GM23338 (cell line): Measurements from ENCODE around the gene AKNA. TPM values are rescaled to one million over a fixed set of nuclear protein-coding genes. Genes with fewer than 3 reads are reported as not detected.

Experiments
- ATAC-seq: fragments of 200-7000 bp; cut with Tn5 transposase; 3 replicates; pipeline ENCODE4 v1.9.1; 2020
- DNase-seq: peaks from one replicate; pipeline ENCODE4 v3.0.0-alpha.2; 2015; ENCODE audit warnings: low spot score
- H2AFZ ChIP-seq: fragments of 200-600 bp; sonication (generic); 2 replicates; pipeline ENCODE4 v1.8.0; 2016; ENCODE audit warnings: antibody characterized with exemption, mild to moderate bottlenecking, moderate library complexity
- H3F3A ChIP-seq: fragments of 200-600 bp; sonication (generic); replicated peaks from 2 replicates; pipeline ENCODE4 v1.8.0; 2017; ENCODE audit warnings: antibody characterized with exemption, mixed run types, low read depth
- H3K27ac ChIP-seq: fragments of 200-600 bp; sonication (generic); 2 replicates; pipeline ENCODE4 v1.6.1; 2016; ENCODE audit warnings: low read depth
- H3K27me3 ChIP-seq: fragments of 200-600 bp; sonication (generic); 2 replicates; pipeline ENCODE4 v1.8.0; 2016; ENCODE audit warnings: mild to moderate bottlenecking, mixed run types, moderate library complexity; ENCODE audit not compliant: insufficient read depth
- H3K36me3 ChIP-seq: fragments of 200-600 bp; sonication (generic); 2 replicates; pipeline ENCODE4 v1.8.0; 2016; ENCODE audit warnings: mild to moderate bottlenecking; ENCODE audit not compliant: insufficient read depth
- H3K4me1 ChIP-seq: fragments of 200-600 bp; sonication (generic); 2 replicates; pipeline ENCODE4 v1.8.0; 2016; ENCODE audit warnings: mild to moderate bottlenecking, moderate library complexity; ENCODE audit not compliant: insufficient read depth
- H3K4me2 ChIP-seq: fragments of 200-600 bp; sonication (generic); 2 replicates; pipeline ENCODE4 v1.7.1; 2017; ENCODE audit warnings: mixed run types
- H3K4me3 ChIP-seq: fragments of 200-600 bp; sonication (generic); 2 replicates; pipeline ENCODE4 v1.6.1; 2016; ENCODE audit warnings: mixed run types
- H3K79me2 ChIP-seq: fragments of 200-600 bp; sonication (generic); replicated peaks from 2 replicates; pipeline ENCODE4 v1.8.0; 2017; ENCODE audit warnings: mild to moderate bottlenecking; ENCODE audit not compliant: insufficient read depth
- H3K9me2 ChIP-seq: fragments of 200-600 bp; sonication (generic); 2 replicates; pipeline ENCODE4 v1.8.0; 2017; ENCODE audit not compliant: insufficient read depth
- H4K20me1 ChIP-seq: fragments of 200-600 bp; sonication (generic); replicated peaks from 2 replicates; pipeline ENCODE4 v1.8.0; 2017; ENCODE audit warnings: mild to moderate bottlenecking; ENCODE audit not compliant: insufficient read depth
- H3K27ac Mint-ChIP-seq: 2 replicates; pipeline ENCODE4 v1.8.0; 2020; ENCODE audit warnings: inconsistent platforms, mild to moderate bottlenecking, moderate library complexity, mixed read lengths
- H3K27me3 Mint-ChIP-seq: 3 replicates; pipeline ENCODE4 v1.8.0; 2022; ENCODE audit warnings: low read depth, mild to moderate bottlenecking, moderate library complexity, mixed read lengths, inconsistent platforms; ENCODE audit not compliant: insufficient read depth, poor library complexity
- H3K36me3 Mint-ChIP-seq: 3 replicates; pipeline ENCODE4 v1.8.0; 2021; ENCODE audit warnings: low read depth, mild to moderate bottlenecking, inconsistent platforms, moderate library complexity, mixed read lengths
- H3K4me1 Mint-ChIP-seq: 3 replicates; pipeline ENCODE4 v1.8.0; 2020; ENCODE audit warnings: mild to moderate bottlenecking, inconsistent platforms, mixed read lengths
- H3K4me3 Mint-ChIP-seq: 3 replicates; pipeline ENCODE4 v1.8.0; 2021; ENCODE audit warnings: moderate library complexity, mild to moderate bottlenecking, inconsistent platforms, mixed read lengths
- H3K9me3 Mint-ChIP-seq: 3 replicates; pipeline ENCODE4 v1.8.0; 2020; ENCODE audit warnings: moderate library complexity, mild to moderate bottlenecking, inconsistent platforms, mixed read lengths
- CREB1 ChIP-seq: fragments of 250-450 bp; sonication (Bioruptor Pico); IDR thresholded peaks from 2 replicates; pipeline ENCODE4 v1.5.0; 2020; ENCODE audit warnings: low read depth, mild to moderate bottlenecking, moderate library complexity
- CTCF ChIP-seq, 2 experiments: fragments of 200-600 bp in 1 of 2; sonication (generic) in 1 of 2; conservative IDR thresholded peaks; 2 replicates each; pipeline versions ENCODE4 v1.5.1 to v1.6.1; 2016 to 2017; ENCODE audit warnings: antibody characterized with exemption in 2 of 2, low read depth in 2 of 2, mild to moderate bottlenecking in 2 of 2, moderate library complexity in 1 of 2
- ETS1 ChIP-seq: IDR thresholded peaks from 2 replicates; pipeline ENCODE4 v1.6.1; 2016; ENCODE audit warnings: antibody characterized with exemption
- EZH2 ChIP-seq: fragments of 200-600 bp; sonication (generic); IDR thresholded peaks from one replicate; pipeline ENCODE4 v1.8.0; 2017; ENCODE audit warnings: antibody characterized with exemption, mild to moderate bottlenecking, low read depth; ENCODE audit not compliant: unreplicated experiment
- EZH2phosphoT487 ChIP-seq: fragments of 200-600 bp; sonication (generic); IDR thresholded peaks from one replicate; pipeline ENCODE4 v1.8.1; 2018; ENCODE audit warnings: antibody characterized with exemption; ENCODE audit not compliant: unreplicated experiment
- NANOG ChIP-seq: IDR thresholded peaks from 2 replicates; pipeline ENCODE4 v1.6.1; 2016; ENCODE audit warnings: antibody characterized with exemption, borderline replicate concordance
- POLR2AphosphoS5 ChIP-seq: IDR thresholded peaks from 2 replicates; pipeline ENCODE4 v1.6.1; 2016; ENCODE audit warnings: antibody characterized with exemption, low read depth
- ZNF114 ChIP-seq: fragments of 250-450 bp; sonication (Bioruptor Pico); IDR thresholded peaks from 2 replicates; pipeline ENCODE4 v1.5.0; 2020; ENCODE audit warnings: mild to moderate bottlenecking, moderate library complexity
- ZNF331 ChIP-seq: fragments of 250-450 bp; sonication (Bioruptor Pico); IDR thresholded peaks from 2 replicates; pipeline ENCODE4 v1.5.0; 2020; ENCODE audit warnings: low read depth, mild to moderate bottlenecking, moderate library complexity
- polyA plus RNA-seq: library from polyadenylated mRNA; unstranded; fragments of >200 nt; fragmentation: Nextera tagmentation; extraction: Ambion mirVana; gene quantifications from 2 replicates; pipeline ENCODE4 v1.2.1, GENCODE V29; 2016
- total RNA-seq: library from RNA; depleted of rRNA; stranded (reverse); fragments of >200 nt; shearing (Covaris generic); gene quantifications from 2 replicates; pipeline ENCODE4 v1.2.3, GENCODE V29; 2014
- TF ChIP-seq, protein P1 (sequence below): fragments of 250-450 bp; sonication (Bioruptor Pico); IDR thresholded peaks from 2 replicates; pipeline ENCODE4 v1.5.0; 2020; ENCODE audit warnings: mild to moderate bottlenecking, moderate library complexity
- TF ChIP-seq, protein P2 (sequence below): IDR thresholded peaks from one replicate; pipeline ENCODE4 v1.6.1; 2018; ENCODE audit warnings: antibody characterized with exemption; ENCODE audit not compliant: unreplicated experiment

AKNA gene
- total and polyA plus RNA-seq, 2 experiments from 2014 or later: 9.0 to 28.1 TPM

GRCh38 chr9:114400772-114401171, 13.0 kb upstream of the AKNA start:
- H3F3A ChIP-seq: peaks cover 15% of the 10 kb centered on the region
- DNase-seq: no peak
- no peaks in the 10 kb centered on the region for H3K9me2 ChIP-seq
- peaks cover 13% of the 10 kb centered on the region; the same call in 1 of the 2 replicates for H3K4me1 ChIP-seq
- H3K4me2 ChIP-seq: no peak overlapping the region
- no peaks in the 10 kb centered on the region for H4K20me1 ChIP-seq
- H3K36me3 Mint-ChIP-seq: peaks cover 10% of the 10 kb centered on the region; the same call in 1 of the 3 replicates
- no peak for ATAC-seq
- no peaks in the 10 kb centered on the region for H3K27me3 ChIP-seq
- no peak overlapping the region; the same call in 2 of the 3 replicates for H3K4me3 Mint-ChIP-seq
- no peak overlapping the region for H3K27ac Mint-ChIP-seq
- H3K27me3 Mint-ChIP-seq: peaks cover 18% of the 10 kb centered on the region
- TF ChIP-seq, protein P1, sequence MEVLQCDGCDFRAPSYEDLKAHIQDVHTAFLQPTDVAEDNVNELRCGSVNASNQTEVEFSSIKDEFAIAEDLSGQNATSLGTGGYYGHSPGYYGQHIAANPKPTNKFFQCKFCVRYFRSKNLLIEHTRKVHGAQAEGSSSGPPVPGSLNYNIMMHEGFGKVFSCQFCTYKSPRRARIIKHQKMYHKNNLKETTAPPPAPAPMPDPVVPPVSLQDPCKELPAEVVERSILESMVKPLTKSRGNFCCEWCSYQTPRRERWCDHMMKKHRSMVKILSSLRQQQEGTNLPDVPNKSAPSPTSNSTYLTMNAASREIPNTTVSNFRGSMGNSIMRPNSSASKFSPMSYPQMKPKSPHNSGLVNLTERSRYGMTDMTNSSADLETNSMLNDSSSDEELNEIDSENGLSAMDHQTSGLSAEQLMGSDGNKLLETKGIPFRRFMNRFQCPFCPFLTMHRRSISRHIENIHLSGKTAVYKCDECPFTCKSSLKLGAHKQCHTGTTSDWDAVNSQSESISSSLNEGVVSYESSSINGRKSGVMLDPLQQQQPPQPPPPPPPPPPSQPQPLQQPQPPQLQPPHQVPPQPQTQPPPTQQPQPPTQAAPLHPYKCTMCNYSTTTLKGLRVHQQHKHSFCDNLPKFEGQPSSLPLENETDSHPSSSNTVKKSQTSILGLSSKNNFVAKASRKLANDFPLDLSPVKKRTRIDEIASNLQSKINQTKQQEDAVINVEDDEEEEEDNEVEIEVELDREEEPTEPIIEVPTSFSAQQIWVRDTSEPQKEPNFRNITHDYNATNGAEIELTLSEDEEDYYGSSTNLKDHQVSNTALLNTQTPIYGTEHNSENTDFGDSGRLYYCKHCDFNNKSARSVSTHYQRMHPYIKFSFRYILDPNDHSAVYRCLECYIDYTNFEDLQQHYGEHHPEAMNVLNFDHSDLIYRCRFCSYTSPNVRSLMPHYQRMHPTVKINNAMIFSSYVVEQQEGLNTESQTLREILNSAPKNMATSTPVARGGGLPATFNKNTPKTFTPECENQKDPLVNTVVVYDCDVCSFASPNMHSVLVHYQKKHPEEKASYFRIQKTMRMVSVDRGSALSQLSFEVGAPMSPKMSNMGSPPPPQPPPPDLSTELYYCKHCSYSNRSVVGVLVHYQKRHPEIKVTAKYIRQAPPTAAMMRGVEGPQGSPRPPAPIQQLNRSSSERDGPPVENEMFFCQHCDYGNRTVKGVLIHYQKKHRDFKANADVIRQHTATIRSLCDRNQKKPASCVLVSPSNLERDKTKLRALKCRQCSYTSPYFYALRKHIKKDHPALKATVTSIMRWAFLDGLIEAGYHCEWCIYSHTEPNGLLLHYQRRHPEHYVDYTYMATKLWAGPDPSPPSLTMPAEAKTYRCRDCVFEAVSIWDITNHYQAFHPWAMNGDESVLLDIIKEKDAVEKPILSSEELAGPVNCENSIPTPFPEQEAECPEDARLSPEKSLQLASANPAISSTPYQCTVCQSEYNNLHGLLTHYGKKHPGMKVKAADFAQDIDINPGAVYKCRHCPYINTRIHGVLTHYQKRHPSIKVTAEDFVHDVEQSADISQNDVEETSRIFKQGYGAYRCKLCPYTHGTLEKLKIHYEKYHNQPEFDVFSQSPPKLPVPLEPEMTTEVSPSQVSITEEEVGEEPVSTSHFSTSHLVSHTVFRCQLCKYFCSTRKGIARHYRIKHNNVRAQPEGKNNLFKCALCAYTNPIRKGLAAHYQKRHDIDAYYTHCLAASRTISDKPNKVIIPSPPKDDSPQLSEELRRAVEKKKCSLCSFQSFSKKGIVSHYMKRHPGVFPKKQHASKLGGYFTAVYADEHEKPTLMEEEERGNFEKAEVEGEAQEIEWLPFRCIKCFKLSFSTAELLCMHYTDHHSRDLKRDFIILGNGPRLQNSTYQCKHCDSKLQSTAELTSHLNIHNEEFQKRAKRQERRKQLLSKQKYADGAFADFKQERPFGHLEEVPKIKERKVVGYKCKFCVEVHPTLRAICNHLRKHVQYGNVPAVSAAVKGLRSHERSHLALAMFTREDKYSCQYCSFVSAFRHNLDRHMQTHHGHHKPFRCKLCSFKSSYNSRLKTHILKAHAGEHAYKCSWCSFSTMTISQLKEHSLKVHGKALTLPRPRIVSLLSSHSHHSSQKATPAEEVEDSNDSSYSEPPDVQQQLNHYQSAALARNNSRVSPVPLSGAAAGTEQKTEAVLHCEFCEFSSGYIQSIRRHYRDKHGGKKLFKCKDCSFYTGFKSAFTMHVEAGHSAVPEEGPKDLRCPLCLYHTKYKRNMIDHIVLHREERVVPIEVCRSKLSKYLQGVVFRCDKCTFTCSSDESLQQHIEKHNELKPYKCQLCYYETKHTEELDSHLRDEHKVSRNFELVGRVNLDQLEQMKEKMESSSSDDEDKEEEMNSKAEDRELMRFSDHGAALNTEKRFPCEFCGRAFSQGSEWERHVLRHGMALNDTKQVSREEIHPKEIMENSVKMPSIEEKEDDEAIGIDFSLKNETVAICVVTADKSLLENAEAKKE (CRISPR knock-in tag): no peak
- TF ChIP-seq ETS1 (no peak), EZH2phosphoT487 (no peak), POLR2AphosphoS5 (no peak), ZNF331 (CRISPR knock-in tag) (no peak), EZH2 (no peak), ZNF114 (CRISPR knock-in tag) (no peak), CTCF (conservative IDR thresholded peaks at IDR 0.05; ENCODE audit: low read depth in 2 of 2) (no peak), NANOG (no peak), CREB1 (CRISPR knock-in tag) (no peak)
- TF ChIP-seq, protein P2, sequence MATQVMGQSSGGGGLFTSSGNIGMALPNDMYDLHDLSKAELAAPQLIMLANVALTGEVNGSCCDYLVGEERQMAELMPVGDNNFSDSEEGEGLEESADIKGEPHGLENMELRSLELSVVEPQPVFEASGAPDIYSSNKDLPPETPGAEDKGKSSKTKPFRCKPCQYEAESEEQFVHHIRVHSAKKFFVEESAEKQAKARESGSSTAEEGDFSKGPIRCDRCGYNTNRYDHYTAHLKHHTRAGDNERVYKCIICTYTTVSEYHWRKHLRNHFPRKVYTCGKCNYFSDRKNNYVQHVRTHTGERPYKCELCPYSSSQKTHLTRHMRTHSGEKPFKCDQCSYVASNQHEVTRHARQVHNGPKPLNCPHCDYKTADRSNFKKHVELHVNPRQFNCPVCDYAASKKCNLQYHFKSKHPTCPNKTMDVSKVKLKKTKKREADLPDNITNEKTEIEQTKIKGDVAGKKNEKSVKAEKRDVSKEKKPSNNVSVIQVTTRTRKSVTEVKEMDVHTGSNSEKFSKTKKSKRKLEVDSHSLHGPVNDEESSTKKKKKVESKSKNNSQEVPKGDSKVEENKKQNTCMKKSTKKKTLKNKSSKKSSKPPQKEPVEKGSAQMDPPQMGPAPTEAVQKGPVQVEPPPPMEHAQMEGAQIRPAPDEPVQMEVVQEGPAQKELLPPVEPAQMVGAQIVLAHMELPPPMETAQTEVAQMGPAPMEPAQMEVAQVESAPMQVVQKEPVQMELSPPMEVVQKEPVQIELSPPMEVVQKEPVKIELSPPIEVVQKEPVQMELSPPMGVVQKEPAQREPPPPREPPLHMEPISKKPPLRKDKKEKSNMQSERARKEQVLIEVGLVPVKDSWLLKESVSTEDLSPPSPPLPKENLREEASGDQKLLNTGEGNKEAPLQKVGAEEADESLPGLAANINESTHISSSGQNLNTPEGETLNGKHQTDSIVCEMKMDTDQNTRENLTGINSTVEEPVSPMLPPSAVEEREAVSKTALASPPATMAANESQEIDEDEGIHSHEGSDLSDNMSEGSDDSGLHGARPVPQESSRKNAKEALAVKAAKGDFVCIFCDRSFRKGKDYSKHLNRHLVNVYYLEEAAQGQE: no peak
- no peaks in the 10 kb centered on the region for H3K9me3 Mint-ChIP-seq
- peaks cover 27% of the 10 kb centered on the region for H3K4me1 Mint-ChIP-seq
- no peak overlapping the region for H3K4me3 ChIP-seq
- H2AFZ ChIP-seq: no peak overlapping the region
- no peak overlapping the region for H3K27ac ChIP-seq
- no peaks in the 10 kb centered on the region; the same call in 1 of the 2 replicates for H3K79me2 ChIP-seq
- H3K36me3 ChIP-seq: no peaks in the 10 kb centered on the region
